Erythroblast (primary cell): ENCODE measurements around the gene GYG2.

Experiments
- GATA1 ChIP-seq: IDR thresholded peaks from 2 replicates; pipeline ENCODE4 v1.6.1; 2011; ENCODE audit warnings: low read depth, mild to moderate bottlenecking, control low read depth, low read length, moderate library complexity
- POLR2A ChIP-seq: IDR thresholded peaks from 2 replicates; pipeline ENCODE4 v1.6.1; 2011; ENCODE audit warnings: mild to moderate bottlenecking, low read length

DNA sequence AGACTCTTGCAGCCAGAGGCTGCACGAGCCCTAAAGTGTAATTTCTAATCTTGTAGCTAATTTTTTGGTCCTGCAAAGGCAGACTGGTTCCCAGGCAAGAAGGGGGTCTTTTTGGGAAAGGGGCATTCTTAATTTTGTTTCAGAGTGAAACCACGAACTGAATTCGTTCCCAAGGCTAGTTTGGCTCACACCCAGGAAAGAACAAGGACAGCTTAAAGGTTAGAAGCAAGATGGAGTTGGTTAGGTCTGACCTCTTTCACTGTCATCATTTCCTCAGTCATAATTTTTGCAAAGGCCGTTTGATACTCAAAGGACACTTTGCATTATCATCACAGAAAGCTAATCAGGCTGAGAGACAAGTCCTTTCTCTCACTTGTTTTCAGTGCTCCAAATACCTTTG is 46.0 kb upstream of the GYG2 start:
- TF ChIP-seq POLR2A (no peak), GATA1 (no peak)
